ENCODE results near the gene RIOK2. TPM values are rescaled to one million over a fixed set of nuclear protein-coding genes. Genes with fewer than 3 reads are reported as not detected.

RIOK2 gene
- total RNA-seq, 1 donor: 27.5 TPM

- no peak overlapping the region for H3K4me3 ChIP-seq (ENCODE audit: low read depth, low read length)
- no peak for DNase-seq (ENCODE audit: low read depth)
- TF ChIP-seq CTCF (IDR thresholded peaks at IDR 0.05; ENCODE audit: insufficient read depth, low read length): no peak
Measured at GRCh38 chr5:97120195-97120594, 62.9 kb downstream of the RIOK2 start.

- no peak for DNase-seq (ENCODE audit: low read depth)
- no peak overlapping the region for H3K4me3 ChIP-seq (ENCODE audit: low read depth, low read length)
- TF ChIP-seq CTCF (IDR thresholded peaks at IDR 0.05; ENCODE audit: insufficient read depth, low read length): no peak
Measured at GRCh38 chr5:97119007-97119390, 64.0 kb downstream of the RIOK2 start.

- H3K4me3 ChIP-seq (ENCODE audit: low read depth, low read length): no peak overlapping the region
- no peak for TF ChIP-seq CTCF (IDR thresholded peaks at IDR 0.05; ENCODE audit: insufficient read depth, low read length)
- DNase-seq (ENCODE audit: low read depth): no peak
Measured at GRCh38 chr5:97118261-97119006, 64.6 kb downstream of the RIOK2 start.

- H3K4me3 ChIP-seq (ENCODE audit: low read depth, low read length): no peak overlapping the region
- DNase-seq (ENCODE audit: low read depth): no peak
- no peak for TF ChIP-seq CTCF (IDR thresholded peaks at IDR 0.05; ENCODE audit: insufficient read depth, low read length)
Measured at GRCh38 chr5:97115932-97116331, 67.1 kb downstream of the RIOK2 start.

GRCh38 chr5:97112230-97112629, 70.8 kb downstream of the RIOK2 start:
- no peak for TF ChIP-seq CTCF (IDR thresholded peaks at IDR 0.05; ENCODE audit: insufficient read depth, low read length)
- DNase-seq (ENCODE audit: low read depth): no peak
- no peak overlapping the region for H3K4me3 ChIP-seq (ENCODE audit: low read depth, low read length)

- no peak for TF ChIP-seq CTCF (IDR thresholded peaks at IDR 0.05; ENCODE audit: insufficient read depth, low read length)
- no peak for DNase-seq (ENCODE audit: low read depth)
- no peak overlapping the region for H3K4me3 ChIP-seq (ENCODE audit: low read depth, low read length)
Measured at GRCh38 chr5:97111616-97112015, 71.4 kb downstream of the RIOK2 start.

GRCh38 chr5:97111004-97111403, 72.0 kb downstream of the RIOK2 start:
- no peak for TF ChIP-seq CTCF (IDR thresholded peaks at IDR 0.05; ENCODE audit: insufficient read depth, low read length)
- H3K4me3 ChIP-seq (ENCODE audit: low read depth, low read length): no peak overlapping the region
- DNase-seq (ENCODE audit: low read depth): no peak

Measured in fibroblast of the aortic adventitia (primary cell).